ENCODE measurements around the gene ZCCHC24.

GRCh38 chr10:79376751-79377556 is 68.5 kb downstream of the ZCCHC24 start:
- TF ChIP-seq CTCF (IDR thresholded peaks at IDR 0.05) (no peak), EP300 (IDR thresholded peaks at IDR 0.05) (no peak), POLR2AphosphoS5 (IDR thresholded peaks at IDR 0.05) (no peak), POLR2A (IDR thresholded peaks at IDR 0.05; ENCODE audit: low read depth) (no peak)

All from esophagus muscularis mucosa (tissue), 4 donors.